ENCODE results near the gene CPED1.

DNA sequence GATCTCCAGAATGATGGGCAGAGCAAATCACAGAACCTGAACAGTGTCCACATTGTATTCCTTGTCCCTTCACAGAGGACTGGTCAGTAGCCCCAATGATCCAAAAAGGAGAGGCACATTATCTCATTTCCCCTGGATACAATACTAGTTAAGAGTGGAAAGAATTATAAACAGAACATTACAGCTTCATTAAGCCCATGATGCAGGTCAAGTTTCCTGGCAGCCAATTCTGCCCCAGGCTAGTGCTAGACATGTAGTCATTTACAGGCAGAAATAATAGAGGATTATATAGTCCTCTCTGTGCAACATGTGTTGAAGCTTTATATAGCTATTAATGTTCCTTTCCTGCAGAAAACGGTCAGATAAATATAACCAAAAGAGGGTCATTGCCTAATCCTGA lies 216.0 kb downstream of the CPED1 start:
- no peak for TF ChIP-seq CTCF (IDR thresholded peaks at IDR 0.05)
- TF ChIP-seq POLR2A (IDR thresholded peaks at IDR 0.05), result no peak
